Endometrial microvascular endothelial cells (primary cell): Measurements from ENCODE around the gene TOR1A. TPM values are rescaled to one million over a fixed set of nuclear protein-coding genes. Genes with fewer than 3 reads are reported as not detected.

Experiments used
- in situ Hi-C: cut with HindIII; loops from 2 replicates; pipeline ENCODE4 v1.10.0; 2017; ENCODE audit warnings: low sequenced_read_pairs, low pct_unique_long_range_greater_than_20kb; ENCODE audit errors: inconsistent ontology term
- total RNA-seq: library from RNA; depleted of rRNA; stranded (reverse); fragments of >200 nt; gene quantifications from one replicate; pipeline ENCODE4 v1.2.3, GENCODE V29; 2015; ENCODE audit errors: inconsistent ontology term

The TOR1A gene
- total RNA-seq, 1 donor from 2014 or later: 92.7 TPM

DNA sequence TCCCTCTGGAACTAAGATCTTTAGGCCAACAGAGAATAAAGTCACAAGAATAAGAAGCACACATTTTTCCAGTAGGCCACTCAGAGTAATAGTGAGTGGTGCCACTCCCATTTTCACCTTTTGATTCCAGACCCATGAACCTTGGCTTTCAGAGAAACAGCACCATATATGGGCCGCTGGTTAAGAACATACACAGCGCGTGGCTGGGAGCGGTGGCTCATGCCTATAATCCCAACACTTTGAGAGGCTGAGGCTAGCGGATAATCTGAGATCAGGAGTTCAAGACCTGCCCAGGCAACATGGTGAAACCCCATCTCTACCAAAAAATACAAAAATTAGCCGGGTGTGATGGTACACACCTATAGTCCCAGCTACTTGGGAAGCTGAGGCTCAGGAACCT is 55.5 kb downstream of the TOR1A start:
- in situ Hi-C loops: no loop called here

DNA sequence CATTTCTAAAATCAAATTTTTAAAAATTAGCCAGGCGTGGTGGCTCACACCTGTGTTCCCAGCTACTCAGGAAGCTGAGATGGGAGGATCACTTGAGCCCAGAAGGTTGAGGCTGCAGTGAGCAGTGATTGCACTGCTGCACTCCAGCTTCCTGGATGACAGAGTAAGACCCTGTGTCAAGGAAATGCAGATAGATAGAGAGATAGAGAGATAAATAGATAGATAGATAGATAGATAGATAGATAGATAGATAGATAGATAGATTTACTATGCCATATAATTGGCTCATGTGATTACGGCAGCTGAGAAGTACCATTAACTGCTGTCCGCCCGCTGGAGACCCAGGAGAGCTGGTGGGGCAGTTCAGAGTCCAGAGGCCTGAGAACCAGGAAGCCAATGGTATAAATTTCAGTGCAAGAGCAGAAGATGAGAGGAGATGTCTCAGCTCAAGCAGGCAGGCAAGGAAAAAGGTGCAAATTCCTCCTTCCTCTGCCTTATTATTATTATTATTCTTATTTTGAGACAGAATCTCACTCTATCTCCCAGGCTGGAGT is 58.1 kb downstream of the TOR1A start:
- in situ Hi-C loops: no loop called here

DNA sequence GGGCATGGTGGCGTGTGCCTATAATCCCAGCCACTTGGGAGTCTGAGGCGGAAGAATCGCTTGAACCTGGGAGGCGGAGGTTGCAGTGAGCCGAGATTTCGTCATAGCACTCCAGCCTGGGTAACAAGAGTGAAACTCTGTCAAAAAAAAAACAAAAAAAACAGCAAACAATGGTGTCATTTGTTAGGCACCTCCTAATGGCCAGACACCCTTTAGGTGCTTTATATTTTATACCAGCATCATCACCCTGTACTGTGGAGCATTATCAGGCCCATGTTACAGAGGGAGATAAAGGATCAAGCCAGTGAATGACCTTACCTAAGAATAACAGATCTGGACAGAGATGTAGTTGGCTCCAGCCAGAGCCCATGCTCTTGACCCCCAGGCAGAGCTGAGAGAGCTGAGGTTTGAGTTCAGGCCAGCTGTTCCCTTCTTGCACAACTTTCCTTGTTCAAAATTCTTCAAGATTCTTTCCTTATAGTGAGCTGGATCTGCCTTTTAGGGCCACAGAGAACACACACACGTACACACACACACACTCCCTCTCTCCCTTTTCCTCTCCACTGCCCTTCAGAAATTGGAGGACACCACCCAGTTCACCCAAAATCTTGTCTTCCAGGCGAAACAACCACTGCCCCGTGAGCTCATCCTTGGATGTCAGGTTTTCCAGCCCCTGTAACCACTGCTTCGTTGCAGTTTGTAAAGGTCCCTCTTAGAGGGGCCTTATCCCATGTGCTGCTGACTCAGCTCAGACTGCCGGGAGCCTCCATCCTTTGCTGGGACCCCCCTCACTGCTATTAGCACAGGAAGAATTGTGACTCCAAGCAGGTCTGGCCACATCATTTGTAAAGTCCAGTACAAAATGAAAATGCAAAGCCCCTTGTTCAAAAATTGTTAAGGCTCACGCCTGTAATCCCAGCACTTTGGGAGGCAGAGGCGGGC is 60.7 kb downstream of the TOR1A start:
- in situ Hi-C loops: no loop called here

Other genes with a start within 250 kb of the TOR1A start
- gene C9orf50, start 203.0 kb downstream of the TOR1A start, total RNA-seq: not detected
- 64.0 TPM for gene NTMT1, start 198.0 kb downstream of the TOR1A start, total RNA-seq
- 33.6 TPM for gene ASB6, start 182.0 kb downstream of the TOR1A start, total RNA-seq
- gene PRRX2, start 158.5 kb downstream of the TOR1A start, total RNA-seq: not detected
- gene PTGES, start 71.1 kb downstream of the TOR1A start, total RNA-seq: not detected
- gene TOR1B, start 21.0 kb downstream of the TOR1A start, total RNA-seq: 27.0 TPM
- gene C9orf78, start 11.1 kb upstream of the TOR1A start, total RNA-seq: 45.3 TPM
- 9.8 TPM for gene USP20, start 11.3 kb upstream of the TOR1A start, total RNA-seq
- 6.9 TPM for gene FNBP1, start 219.1 kb upstream of the TOR1A start, total RNA-seq
- 21.6 TPM for gene GPR107, start 229.8 kb upstream of the TOR1A start, total RNA-seq